Liver (tissue), 9 donors: ENCODE data around the gene TIRAP. TPM values are rescaled to one million over a fixed set of nuclear protein-coding genes. Genes with fewer than 3 reads are reported as not detected.

Experiments used
- DNase-seq: peaks from one replicate; pipeline ENCODE4 v3.0.0-alpha.2; 2017; ENCODE audit warnings: low spot score
- H3K27ac ChIP-seq, 2 donors: one replicate each; pipeline ENCODE4 v1.7.0; 2013; ENCODE audit warnings: inconsistent platforms in 2 of 2, low read length in 2 of 2, control low read depth in 1 of 2, low read depth in 1 of 2, mild to moderate bottlenecking in 1 of 2
- H3K27me3 ChIP-seq, 4 donors: one replicate each; pipeline versions ENCODE4 v1.6.1 to v1.7.0; 2013; ENCODE audit warnings: low read length in 3 of 4, inconsistent platforms in 1 of 4, mild to moderate bottlenecking in 1 of 4, moderate library complexity in 1 of 4; ENCODE audit not compliant: control insufficient read depth in 4 of 4, insufficient read depth in 4 of 4
- H3K36me3 ChIP-seq, 4 donors: one replicate each; pipeline versions ENCODE4 v1.6.1 to v1.7.0; 2013; ENCODE audit warnings: low read length in 3 of 4, mild to moderate bottlenecking in 3 of 4, low read depth in 1 of 4, moderate library complexity in 1 of 4; ENCODE audit not compliant: control insufficient read depth in 4 of 4, insufficient read depth in 3 of 4
- H3K4me1 ChIP-seq, 4 donors: one replicate each; pipeline versions ENCODE4 v1.6.1 to v1.7.0; 2013; ENCODE audit warnings: low read length in 3 of 4, mild to moderate bottlenecking in 3 of 4, moderate library complexity in 1 of 4; ENCODE audit not compliant: control insufficient read depth in 4 of 4, insufficient read depth in 4 of 4
- H3K4me3 ChIP-seq, 3 donors: one replicate each; pipeline versions ENCODE4 v1.6.1 to v1.7.0; 2013; ENCODE audit warnings: low read length in 3 of 3, control low read depth in 1 of 3, low read depth in 1 of 3, mild to moderate bottlenecking in 1 of 3
- H3K9ac ChIP-seq, 2 donors: one replicate each; pipeline ENCODE4 v1.7.0; 2013; ENCODE audit warnings: low read length in 2 of 2, mild to moderate bottlenecking in 2 of 2, moderate library complexity in 2 of 2, control low read depth in 1 of 2, low read depth in 1 of 2
- H3K9me3 ChIP-seq, 4 donors: one replicate each; pipeline versions ENCODE4 v1.6.1 to v1.7.0; 2013; ENCODE audit warnings: low read length in 3 of 4; ENCODE audit not compliant: control insufficient read depth in 4 of 4
- ATF3 ChIP-seq: IDR thresholded peaks from 2 replicates; pipeline ENCODE4 v1.6.1; 2016; ENCODE audit warnings: antibody characterized with exemption
- CTCF ChIP-seq: fragments of 150-350 bp; IDR thresholded peaks from 2 replicates; pipeline ENCODE4 v1.5.1; 2017; ENCODE audit warnings: improper control_type of control experiment, low read depth, low read length; ENCODE audit not compliant: missing input control
- FOXA1 ChIP-seq: IDR thresholded peaks from 2 replicates; pipeline ENCODE4 v1.6.1; 2016; ENCODE audit warnings: antibody characterized with exemption
- FOXA2 ChIP-seq: IDR thresholded peaks from 2 replicates; pipeline ENCODE4 v1.6.1; 2016; ENCODE audit warnings: antibody characterized with exemption
- HNF4A ChIP-seq, 2 donors: conservative IDR thresholded peaks; 2 replicates each; pipeline ENCODE4 v1.6.1; 2016; ENCODE audit warnings: antibody characterized with exemption in 2 of 2, mild to moderate bottlenecking in 2 of 2
- NR2F2 ChIP-seq: IDR thresholded peaks from 2 replicates; pipeline ENCODE4 v1.6.1; 2016; ENCODE audit warnings: antibody characterized with exemption
- REST ChIP-seq: IDR thresholded peaks from 2 replicates; pipeline ENCODE4 v1.6.1; 2016; ENCODE audit warnings: antibody characterized with exemption, mild to moderate bottlenecking
- RXRA ChIP-seq, 2 donors: IDR thresholded peaks; 2 replicates each; pipeline ENCODE4 v1.6.1; 2017 to 2018; ENCODE audit warnings: antibody characterized with exemption in 2 of 2, mild to moderate bottlenecking in 1 of 2
- SP1 ChIP-seq: IDR thresholded peaks from 2 replicates; pipeline ENCODE4 v1.6.1; 2018; ENCODE audit warnings: antibody characterized with exemption, mild to moderate bottlenecking
- YY1 ChIP-seq: IDR thresholded peaks from 2 replicates; pipeline ENCODE4 v1.6.1; 2016; ENCODE audit warnings: antibody characterized with exemption, mild to moderate bottlenecking
- ZBTB33 ChIP-seq: IDR thresholded peaks from 2 replicates; pipeline ENCODE4 v1.6.1; 2016; ENCODE audit warnings: antibody characterized with exemption
- WGBS: extraction: QIAGEN DNeasy Blood & Tissue Kit; methylation state at CpG from one replicate; pipeline ENCODE4 v1.1.7; 2013; 5-methylcytosine and 5-hydroxymethylcytosine counted together
- polyA plus RNA-seq, 2 donors: library from polyadenylated mRNA; stranded (reverse) in 1 of 2; unstranded in 1 of 2; fragments of 200-250 nt in 1 of 2; fragments of >200 nt in 1 of 2; fragmentation: Nextera tagmentation in 1 of 2; extraction: Ambion mirVana in 1 of 2; gene quantifications; one replicate each; pipeline versions ENCODE4 v1.2.1 to v1.2.3, GENCODE V29; 2013 to 2015
- total RNA-seq, 2 donors: library from RNA; depleted of rRNA; stranded (reverse); fragments of >200 nt; gene quantifications; one replicate each; pipeline ENCODE4 v1.2.3, GENCODE V29; 2014
- donor health status: healthy.
- donor health status: healthy.
- donor health status: healthy.
- donor health status: healthy.
- donor health status: healthy.

TIRAP gene
- total and polyA plus RNA-seq, 4 donors: 3.9 to 9.5 (median 6.4) TPM

- TF ChIP-seq NR2F2: no peak
- no peak for TF ChIP-seq YY1
- no peak for TF ChIP-seq RXRA (IDR thresholded peaks at IDR 0.05)
- no peak for TF ChIP-seq FOXA2
- TF ChIP-seq CTCF: no peak
- TF ChIP-seq REST: no peak
- H3K4me1 ChIP-seq: peaks cover 9 to 47% (median 29%) of the 10 kb centered on the region in 4 donors
- no peak for DNase-seq
- no peaks in the 10 kb centered on the region for H3K27me3 ChIP-seq
- H3K4me3 ChIP-seq: no peak overlapping the region
- no peak overlapping the region for H3K9ac ChIP-seq
- 78% methylated on average over 6 of the region's 6 CpGs for WGBS
- peak overlapping the region in 1 of 2 donors; percentile 8 for H3K27ac ChIP-seq
- peaks cover 4 to 39% (median 28%) of the 10 kb centered on the region in 4 donors for H3K36me3 ChIP-seq
- H3K9me3 ChIP-seq: no peaks in the 10 kb centered on the region
Measured at GRCh38 chr11:126334659-126335462, 52.0 kb downstream of the TIRAP start.

- peaks cover 9 to 47% (median 29%) of the 10 kb centered on the region in 4 donors for H3K4me1 ChIP-seq
- WGBS: 50% methylated on average over 5 of the region's 5 CpGs
- no peak overlapping the region for H3K27ac ChIP-seq
Measured at GRCh38 chr11:126335463-126335760, 52.5 kb downstream of the TIRAP start.

More at GRCh38 chr11:126335463-126335760, 52.5 kb downstream of the TIRAP start:
- Histone ChIP-seq H3K4me3 (no peak overlapping the region), H3K27me3 (no peaks in the 10 kb centered on the region), H3K9me3 (no peaks in the 10 kb centered on the region), H3K36me3 (peaks cover 4 to 39% (median 31%) of the 10 kb centered on the region in 4 donors), H3K9ac (no peak overlapping the region)
- no peak for TF ChIP-seq ATF3
- TF ChIP-seq SP1: peak; percentile 43
- no peak for TF ChIP-seq YY1
- TF ChIP-seq REST: no peak
- peak; percentile 64 to 74 for TF ChIP-seq RXRA (IDR thresholded peaks at IDR 0.05)
- no peak for TF ChIP-seq FOXA1
- peak; percentile 63 to 71 for TF ChIP-seq HNF4A (conservative IDR thresholded peaks at IDR 0.05)
- TF ChIP-seq NR2F2: peak; percentile 68
- no peak for TF ChIP-seq ZBTB33
- DNase-seq: no peak
